Endothelial cell of umbilical vein (primary cell): Measurements from ENCODE around the gene KLHL21. TPM values are rescaled to one million over a fixed set of nuclear protein-coding genes. Genes with fewer than 3 reads are reported as not detected.

Source experiments
- BruUV-seq: library from RNA; stranded (reverse); fragments of 400-500 nt; replicated peaks from 2 replicates; lab custom pipeline; 2021; lab: Mats Ljungman, UMichigan
- CTCF ChIA-PET: fragments of 300-600, 350-600 bp; sonication (Branson Sonifier 250); formaldehyde crosslinking; loops from one replicate; lab custom pipeline; 2021; ENCODE audit warnings: antibody characterized with exemption, inconsistent platforms; lab: Charles Lee
- POLR2A ChIA-PET: fragments of 300-600, 350-600 bp; sonication (Branson Sonifier 250); formaldehyde crosslinking; loops from one replicate; lab custom pipeline; 2021; ENCODE audit warnings: antibody characterized with exemption, inconsistent platforms; lab: Charles Lee
- DNase-seq: peaks from one replicate; pipeline ENCODE4 v3.0.0-alpha.2; 2011; ENCODE audit warnings: low read depth, low spot score
- FAIRE-seq: peaks from 2 replicates; lab custom pipeline; 2011; peaks lifted over from hg19 to GRCh38; lab: Jason Lieb, UNC
- H2AFZ ChIP-seq: 2 replicates; pipeline ENCODE4 v1.6.0; 2012; ENCODE audit warnings: low read depth, low read length, control low read depth, inconsistent platforms
- H3K27ac ChIP-seq: 2 replicates; pipeline ENCODE4 v1.5.1; 2011; ENCODE audit warnings: low read depth, mild to moderate bottlenecking, control low read depth, low read length, moderate library complexity; ENCODE audit not compliant: insufficient read depth
- H3K27me3 ChIP-seq, 2 experiments: 2 replicates each; pipeline versions ENCODE4 v1.6.0 to v1.6.1; 2011; ENCODE audit warnings: low read length in 2 of 2, mixed read lengths in 1 of 2; ENCODE audit not compliant: control insufficient read depth in 2 of 2, insufficient read depth in 2 of 2
- H3K36me3 ChIP-seq, 2 experiments: 2 replicates in 1 of 2; 3 replicates in 1 of 2; pipeline ENCODE4 v1.5.1; 2011; ENCODE audit warnings: low read length in 2 of 2, mild to moderate bottlenecking in 1 of 2, moderate library complexity in 1 of 2; ENCODE audit not compliant: control insufficient read depth in 2 of 2, insufficient read depth in 2 of 2; ENCODE audit errors: extremely low read depth in 1 of 2
- H3K4me1 ChIP-seq: 3 replicates; pipeline ENCODE4 v1.5.1; 2011; ENCODE audit warnings: mild to moderate bottlenecking, low read length; ENCODE audit not compliant: control insufficient read depth, insufficient read depth; ENCODE audit errors: extremely low read depth
- H3K4me2 ChIP-seq: 2 replicates; pipeline ENCODE4 v1.6.1; 2011; ENCODE audit warnings: low read length, control low read depth, mixed read lengths; ENCODE audit not compliant: insufficient read depth
- H3K4me3 ChIP-seq, 3 experiments: fragments of 200-600 bp in 1 of 3; sonication (generic), shearing (Covaris generic) in 1 of 3; replicated peaks in 1 of 3; 2 replicates each; pipeline ENCODE4 v1.5.1; 2011 to 2016; ENCODE audit warnings: control low read depth in 3 of 3, low read length in 3 of 3, mild to moderate bottlenecking in 2 of 3, inconsistent platforms in 1 of 3, low read depth in 1 of 3, moderate library complexity in 1 of 3; ENCODE audit not compliant: insufficient read depth in 1 of 3
- H3K79me2 ChIP-seq: 2 replicates; pipeline ENCODE4 v1.6.0; 2012; ENCODE audit warnings: low read length, inconsistent platforms; ENCODE audit not compliant: control insufficient read depth, insufficient read depth
- H3K9ac ChIP-seq: replicated peaks from 2 replicates; pipeline ENCODE3; 2011; ENCODE audit warnings: low read length, control low read depth; ENCODE audit not compliant: insufficient read depth; ENCODE audit errors: extremely low read depth
- H3K9me1 ChIP-seq: replicated peaks from 3 replicates; pipeline ENCODE4 v1.6.0; 2011; ENCODE audit warnings: mild to moderate bottlenecking, low read length; ENCODE audit not compliant: control insufficient read depth, insufficient read depth; ENCODE audit errors: extremely low read depth
- H3K9me3 ChIP-seq: replicated peaks from 2 replicates; pipeline ENCODE4 v1.5.1; 2012; ENCODE audit warnings: low read length, inconsistent platforms; ENCODE audit not compliant: control insufficient read depth, insufficient read depth
- H4K20me1 ChIP-seq: replicated peaks from 2 replicates; pipeline ENCODE3; 2011; ENCODE audit warnings: mild to moderate bottlenecking, low read length; ENCODE audit not compliant: control insufficient read depth, insufficient read depth; ENCODE audit errors: extremely low read depth
- FOS ChIP-seq: IDR thresholded peaks from 2 replicates; pipeline ENCODE4 v1.6.1; 2011; ENCODE audit warnings: mild to moderate bottlenecking, low read length, moderate library complexity, borderline replicate concordance; ENCODE audit not compliant: insufficient read depth
- POLR2A ChIP-seq: IDR thresholded peaks from 2 replicates; pipeline ENCODE4 v1.6.1; 2012; ENCODE audit warnings: low read depth, mild to moderate bottlenecking, control low read depth, low read length
- POLR2AphosphoS5 ChIP-seq: IDR thresholded peaks from 2 replicates; pipeline ENCODE4 v1.6.1; 2012; ENCODE audit warnings: low read depth, mild to moderate bottlenecking, control low read depth, low read length, moderate library complexity; ENCODE audit not compliant: insufficient read depth
- dilution Hi-C: fragments of 300-500 bp; cut with MboI; formaldehyde crosslinking; loops from one replicate; pipeline ENCODE4 v1.15.0; 2019; ENCODE audit warnings: low sequenced_read_pairs; ENCODE audit not compliant: extremely low pct_ligation_motif_present
- intact Hi-C: fragments of 100-400 bp; cut with micrococcal nuclease; formaldehyde crosslinking; loops from one replicate; pipeline ENCODE4 v1.10.0; 2022
- polyA plus RNA-seq, 4 experiments: library from polyadenylated mRNA; depleted of rRNA in 3 of 4; stranded (reverse) in 3 of 4; unstranded in 1 of 4; fragments of >200 nt; gene quantifications; 2 replicates each; pipeline versions ENCODE4 v1.2.1 to v1.2.3, GENCODE V29; 2011 to 2012; ENCODE audit warnings: missing spikeins in 1 of 4
- total RNA-seq: library from RNA; stranded (reverse); gene quantifications from 2 replicates; pipeline ENCODE4 v1.2.3, GENCODE V29; 2021
- TF ChIP-seq, protein P1 (sequence below): IDR thresholded peaks from 2 replicates; pipeline ENCODE4 v1.6.1; 2011; ENCODE audit not compliant: insufficient read depth, insufficient read length
- TF ChIP-seq, protein P2 (sequence below), 2 donors: IDR thresholded peaks; 1 replicate in 1 of 2; 2 replicates in 1 of 2; pipeline ENCODE4 v1.5.1; 2011; ENCODE audit warnings: low read length in 2 of 2, mild to moderate bottlenecking in 2 of 2, moderate library complexity in 2 of 2, control low read depth in 1 of 2, inconsistent platforms in 1 of 2, low read depth in 1 of 2; ENCODE audit not compliant: insufficient read depth in 1 of 2; ENCODE audit errors: extremely low read depth in 1 of 2

The KLHL21 gene
- total and polyA plus RNA-seq, 2 donors (not counting 3 experiments of a cell fraction or from before 2014, with no cell fraction given) = 18.0 to 22.4 TPM

DNA sequence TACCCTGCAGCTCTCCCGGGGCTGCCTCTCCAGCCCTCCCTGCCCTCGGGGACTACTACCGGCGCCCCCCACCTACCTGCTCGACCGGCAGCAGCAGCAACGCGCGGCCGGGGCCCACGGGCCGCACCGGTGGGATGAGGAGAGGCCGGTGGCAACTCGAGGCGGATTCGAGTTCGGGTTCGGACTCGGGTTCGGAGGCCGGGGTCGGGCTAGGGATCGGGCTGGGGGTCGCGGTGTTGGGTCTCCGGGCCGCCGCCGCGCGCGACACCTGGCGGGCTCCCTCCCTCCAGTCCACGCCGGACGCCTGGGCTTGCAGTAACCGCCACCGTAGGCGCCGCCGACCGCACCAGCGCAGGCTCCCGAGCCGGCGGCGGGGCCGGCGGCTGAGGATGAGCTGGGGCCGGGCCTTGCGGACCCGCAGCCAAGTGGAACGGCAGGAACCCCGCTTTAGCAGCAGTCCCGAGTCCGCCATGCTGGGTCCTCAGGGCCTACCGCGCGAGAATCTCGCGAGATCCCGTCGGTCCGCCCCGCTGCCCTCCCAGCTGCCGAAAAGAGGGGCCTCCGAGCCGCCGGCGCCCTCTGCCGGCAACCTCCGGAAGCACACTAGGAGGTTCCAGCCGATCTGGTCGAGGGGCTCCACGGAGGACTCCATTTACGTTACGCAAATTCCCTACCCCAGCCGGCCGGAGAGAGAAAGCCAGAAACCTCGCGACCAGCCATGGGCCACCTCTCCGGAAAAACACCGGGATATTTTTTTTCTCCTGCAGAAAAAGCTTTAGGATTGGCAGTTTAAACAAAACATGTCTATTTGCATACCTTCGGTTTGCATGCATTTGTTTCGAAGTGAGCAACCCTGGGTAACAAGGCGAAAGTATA is 48.4 kb downstream of the KLHL21 start, which contains the start of gene NOL9:
TSS of gene NOL9 (minus strand) at position 483 of the 876 bp plus-strand sequence. CDS start at position 472, 11 bp downstream.
- peak within 1 kb of the TSS; percentile 86 for H3K4me2 ChIP-seq
- TF ChIP-seq POLR2A (peak; percentile 84), POLR2AphosphoS5 (peak; percentile 82), FOS (no peak)
- TF ChIP-seq, protein P1, sequence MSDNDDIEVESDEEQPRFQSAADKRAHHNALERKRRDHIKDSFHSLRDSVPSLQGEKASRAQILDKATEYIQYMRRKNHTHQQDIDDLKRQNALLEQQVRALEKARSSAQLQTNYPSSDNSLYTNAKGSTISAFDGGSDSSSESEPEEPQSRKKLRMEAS = no peak
- TF ChIP-seq, protein P2, sequence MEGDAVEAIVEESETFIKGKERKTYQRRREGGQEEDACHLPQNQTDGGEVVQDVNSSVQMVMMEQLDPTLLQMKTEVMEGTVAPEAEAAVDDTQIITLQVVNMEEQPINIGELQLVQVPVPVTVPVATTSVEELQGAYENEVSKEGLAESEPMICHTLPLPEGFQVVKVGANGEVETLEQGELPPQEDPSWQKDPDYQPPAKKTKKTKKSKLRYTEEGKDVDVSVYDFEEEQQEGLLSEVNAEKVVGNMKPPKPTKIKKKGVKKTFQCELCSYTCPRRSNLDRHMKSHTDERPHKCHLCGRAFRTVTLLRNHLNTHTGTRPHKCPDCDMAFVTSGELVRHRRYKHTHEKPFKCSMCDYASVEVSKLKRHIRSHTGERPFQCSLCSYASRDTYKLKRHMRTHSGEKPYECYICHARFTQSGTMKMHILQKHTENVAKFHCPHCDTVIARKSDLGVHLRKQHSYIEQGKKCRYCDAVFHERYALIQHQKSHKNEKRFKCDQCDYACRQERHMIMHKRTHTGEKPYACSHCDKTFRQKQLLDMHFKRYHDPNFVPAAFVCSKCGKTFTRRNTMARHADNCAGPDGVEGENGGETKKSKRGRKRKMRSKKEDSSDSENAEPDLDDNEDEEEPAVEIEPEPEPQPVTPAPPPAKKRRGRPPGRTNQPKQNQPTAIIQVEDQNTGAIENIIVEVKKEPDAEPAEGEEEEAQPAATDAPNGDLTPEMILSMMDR (IDR thresholded peaks at IDR 0.05; ENCODE audit: extremely low read depth in 1 of 2, insufficient read depth in 1 of 2, low read depth in 1 of 2, low read length in 2 of 2) = peak; percentile 93 to 99
- H3K27ac ChIP-seq = peak within 1 kb of the TSS; percentile 68
- dilution Hi-C loops = no loop called here
- peak within 1 kb of the TSS; percentile 61 to 100 (median 100) for H3K4me3 ChIP-seq
- peak; percentile 94 for DNase-seq
- peaks cover 0 to 3% of the 10 kb centered on the region in 2 experiments for H3K36me3 ChIP-seq
- BruUV-seq = TSS peak; percentile 37
- FAIRE-seq = peak; percentile 87
- H3K27me3 ChIP-seq = no peaks in the 10 kb centered on the region
- H3K9me3 ChIP-seq = no peaks in the 10 kb centered on the region
- ChIA-PET CTCF (interaction anchor here (0.6 to 3.1 kb wide), 21 partner anchors 12 to 131 kb away, joined by 3 to 15 read pairs (median 3); partner anchors contain the start of gene ZBTB48), POLR2A (no interaction called here)
- H3K9me1 ChIP-seq = no peaks in the 10 kb centered on the region
- H3K4me1 ChIP-seq = peaks cover 9% of the 10 kb centered on the region
- peak within 1 kb of the TSS; percentile 89 for H2AFZ ChIP-seq
- peaks cover 25% of the 10 kb centered on the region for H3K79me2 ChIP-seq
- no peaks in the 10 kb centered on the region for H4K20me1 ChIP-seq
- intact Hi-C loops = loop anchor here (1.0 kb wide), 7 partner anchors 8 to 92 kb away; partner anchors contain the start of gene ZBTB48
- H3K9ac ChIP-seq = peak within 1 kb of the TSS; percentile 98
